HG03460 (cell line): Measurements from ENCODE around the gene DHCR7.

ENCODE experiments used
- ATAC-seq: cut with Tn5 transposase; IDR thresholded peaks from one replicate; pipeline ENCODE4 v1.9.1; 2021; ENCODE audit not compliant: unreplicated experiment

Gene DHCR7

GRCh38 chr11:71421392-71421950, 26.7 kb downstream of the DHCR7 start:
- no peak for ATAC-seq

- no peak for ATAC-seq
These were observed 27.5 kb downstream of the DHCR7 start for GRCh38 chr11:71420455-71421241.

GRCh38 chr11:71418643-71419042, 29.6 kb downstream of the DHCR7 start:
- no peak for ATAC-seq

- no peak for ATAC-seq
These were observed 33.5 kb downstream of the DHCR7 start for GRCh38 chr11:71414645-71415044.

- no peak for ATAC-seq
These were observed 37.7 kb downstream of the DHCR7 start for GRCh38 chr11:71410363-71410966.

- ATAC-seq: no peak
These were observed 39.4 kb downstream of the DHCR7 start for GRCh38 chr11:71408826-71409225.

GRCh38 chr11:71407356-71407755, 40.8 kb downstream of the DHCR7 start:
- no peak for ATAC-seq

GRCh38 chr11:71406681-71407080, 41.5 kb downstream of the DHCR7 start:
- ATAC-seq: no peak

GRCh38 chr11:71404209-71404608, 44.0 kb downstream of the DHCR7 start:
- no peak for ATAC-seq

- ATAC-seq: no peak
These were observed 45.3 kb downstream of the DHCR7 start for GRCh38 chr11:71402878-71403277.

GRCh38 chr11:71400216-71400615, 48.0 kb downstream of the DHCR7 start:
- ATAC-seq: no peak

- no peak for ATAC-seq
These were observed 48.9 kb downstream of the DHCR7 start for GRCh38 chr11:71399341-71399740.

GRCh38 chr11:71397961-71398360, 50.2 kb downstream of the DHCR7 start:
- ATAC-seq: no peak

GRCh38 chr11:71397331-71397860, 50.8 kb downstream of the DHCR7 start:
- no peak for ATAC-seq

- no peak for ATAC-seq
These were observed 51.6 kb downstream of the DHCR7 start for GRCh38 chr11:71396548-71397123.

- no peak for ATAC-seq
These were observed 52.4 kb downstream of the DHCR7 start for GRCh38 chr11:71395774-71396173.

GRCh38 chr11:71395263-71395560, 53.0 kb downstream of the DHCR7 start:
- ATAC-seq: no peak

GRCh38 chr11:71393283-71393682, 54.9 kb downstream of the DHCR7 start:
- ATAC-seq: no peak

GRCh38 chr11:71391796-71392195, 56.4 kb downstream of the DHCR7 start:
- ATAC-seq: no peak

GRCh38 chr11:71391352-71391751, 56.8 kb downstream of the DHCR7 start:
- no peak for ATAC-seq

GRCh38 chr11:71388637-71389235, 59.5 kb downstream of the DHCR7 start:
- no peak for ATAC-seq
